Endothelial cell of umbilical vein (primary cell): Measurements from ENCODE around the gene LPP. TPM values are rescaled to one million over a fixed set of nuclear protein-coding genes. Genes with fewer than 3 reads are reported as not detected.

Source experiments
- BruUV-seq: library from RNA; stranded (reverse); fragments of 400-500 nt; replicated peaks from 2 replicates; lab custom pipeline; 2021; lab: Mats Ljungman, UMichigan
- CTCF ChIA-PET: fragments of 300-600, 350-600 bp; sonication (Branson Sonifier 250); formaldehyde crosslinking; loops from one replicate; lab custom pipeline; 2021; ENCODE audit warnings: antibody characterized with exemption, inconsistent platforms; lab: Charles Lee
- POLR2A ChIA-PET: fragments of 300-600, 350-600 bp; sonication (Branson Sonifier 250); formaldehyde crosslinking; loops from one replicate; lab custom pipeline; 2021; ENCODE audit warnings: antibody characterized with exemption, inconsistent platforms; lab: Charles Lee
- DNase-seq: peaks from one replicate; pipeline ENCODE4 v3.0.0-alpha.2; 2011; ENCODE audit warnings: low read depth, low spot score
- FAIRE-seq: peaks from 2 replicates; lab custom pipeline; 2011; peaks lifted over from hg19 to GRCh38; lab: Jason Lieb, UNC
- H2AFZ ChIP-seq: 2 replicates; pipeline ENCODE4 v1.6.0; 2012; ENCODE audit warnings: low read depth, low read length, control low read depth, inconsistent platforms
- H3K27ac ChIP-seq: 2 replicates; pipeline ENCODE4 v1.5.1; 2011; ENCODE audit warnings: low read depth, mild to moderate bottlenecking, control low read depth, low read length, moderate library complexity; ENCODE audit not compliant: insufficient read depth
- H3K27me3 ChIP-seq, 2 experiments: 2 replicates each; pipeline versions ENCODE4 v1.6.0 to v1.6.1; 2011; ENCODE audit warnings: low read length in 2 of 2, mixed read lengths in 1 of 2; ENCODE audit not compliant: control insufficient read depth in 2 of 2, insufficient read depth in 2 of 2
- H3K36me3 ChIP-seq, 2 experiments: 2 replicates in 1 of 2; 3 replicates in 1 of 2; pipeline ENCODE4 v1.5.1; 2011; ENCODE audit warnings: low read length in 2 of 2, mild to moderate bottlenecking in 1 of 2, moderate library complexity in 1 of 2; ENCODE audit not compliant: control insufficient read depth in 2 of 2, insufficient read depth in 2 of 2; ENCODE audit errors: extremely low read depth in 1 of 2
- H3K4me1 ChIP-seq: 3 replicates; pipeline ENCODE4 v1.5.1; 2011; ENCODE audit warnings: mild to moderate bottlenecking, low read length; ENCODE audit not compliant: control insufficient read depth, insufficient read depth; ENCODE audit errors: extremely low read depth
- H3K4me2 ChIP-seq: 2 replicates; pipeline ENCODE4 v1.6.1; 2011; ENCODE audit warnings: low read length, control low read depth, mixed read lengths; ENCODE audit not compliant: insufficient read depth
- H3K4me3 ChIP-seq, 3 experiments: fragments of 200-600 bp in 1 of 3; sonication (generic), shearing (Covaris generic) in 1 of 3; replicated peaks in 1 of 3; 2 replicates each; pipeline ENCODE4 v1.5.1; 2011 to 2016; ENCODE audit warnings: control low read depth in 3 of 3, low read length in 3 of 3, mild to moderate bottlenecking in 2 of 3, inconsistent platforms in 1 of 3, low read depth in 1 of 3, moderate library complexity in 1 of 3; ENCODE audit not compliant: insufficient read depth in 1 of 3
- H3K79me2 ChIP-seq: 2 replicates; pipeline ENCODE4 v1.6.0; 2012; ENCODE audit warnings: low read length, inconsistent platforms; ENCODE audit not compliant: control insufficient read depth, insufficient read depth
- H3K9ac ChIP-seq: replicated peaks from 2 replicates; pipeline ENCODE3; 2011; ENCODE audit warnings: low read length, control low read depth; ENCODE audit not compliant: insufficient read depth; ENCODE audit errors: extremely low read depth
- H3K9me1 ChIP-seq: replicated peaks from 3 replicates; pipeline ENCODE4 v1.6.0; 2011; ENCODE audit warnings: mild to moderate bottlenecking, low read length; ENCODE audit not compliant: control insufficient read depth, insufficient read depth; ENCODE audit errors: extremely low read depth
- H3K9me3 ChIP-seq: replicated peaks from 2 replicates; pipeline ENCODE4 v1.5.1; 2012; ENCODE audit warnings: low read length, inconsistent platforms; ENCODE audit not compliant: control insufficient read depth, insufficient read depth
- H4K20me1 ChIP-seq: replicated peaks from 2 replicates; pipeline ENCODE3; 2011; ENCODE audit warnings: mild to moderate bottlenecking, low read length; ENCODE audit not compliant: control insufficient read depth, insufficient read depth; ENCODE audit errors: extremely low read depth
- EZH2 ChIP-seq: IDR thresholded peaks from 2 replicates; pipeline ENCODE4 v1.6.1; 2012; ENCODE audit warnings: borderline replicate concordance, low read depth, mild to moderate bottlenecking, moderate library complexity, low read length, inconsistent platforms; ENCODE audit not compliant: severe bottlenecking
- FOS ChIP-seq: IDR thresholded peaks from 2 replicates; pipeline ENCODE4 v1.6.1; 2011; ENCODE audit warnings: mild to moderate bottlenecking, low read length, moderate library complexity, borderline replicate concordance; ENCODE audit not compliant: insufficient read depth
- GATA2 ChIP-seq: IDR thresholded peaks from 2 replicates; pipeline ENCODE4 v1.7.0; 2011; ENCODE audit warnings: low read depth, mild to moderate bottlenecking, moderate library complexity, mixed read lengths, low read length; ENCODE audit not compliant: insufficient read length, insufficient read depth
- JUN ChIP-seq: IDR thresholded peaks from 2 replicates; pipeline ENCODE4 v1.6.1; 2011; ENCODE audit warnings: borderline replicate concordance, low read depth; ENCODE audit not compliant: insufficient read length, insufficient read depth
- MYC ChIP-seq: IDR thresholded peaks from one replicate; pipeline ENCODE4 v1.6.1; 2011; ENCODE audit warnings: mild to moderate bottlenecking, low read depth, low read length
- POLR2A ChIP-seq: IDR thresholded peaks from 2 replicates; pipeline ENCODE4 v1.6.1; 2012; ENCODE audit warnings: low read depth, mild to moderate bottlenecking, control low read depth, low read length
- POLR2AphosphoS5 ChIP-seq: IDR thresholded peaks from 2 replicates; pipeline ENCODE4 v1.6.1; 2012; ENCODE audit warnings: low read depth, mild to moderate bottlenecking, control low read depth, low read length, moderate library complexity; ENCODE audit not compliant: insufficient read depth
- dilution Hi-C: fragments of 300-500 bp; cut with MboI; formaldehyde crosslinking; loops from one replicate; pipeline ENCODE4 v1.15.0; 2019; ENCODE audit warnings: low sequenced_read_pairs; ENCODE audit not compliant: extremely low pct_ligation_motif_present
- intact Hi-C: fragments of 100-400 bp; cut with micrococcal nuclease; formaldehyde crosslinking; loops from one replicate; pipeline ENCODE4 v1.10.0; 2022
- polyA plus RNA-seq, 4 experiments: library from polyadenylated mRNA; depleted of rRNA in 3 of 4; stranded (reverse) in 3 of 4; unstranded in 1 of 4; fragments of >200 nt; gene quantifications; 2 replicates each; pipeline versions ENCODE4 v1.2.1 to v1.2.3, GENCODE V29; 2011 to 2012; ENCODE audit warnings: missing spikeins in 1 of 4
- total RNA-seq: library from RNA; stranded (reverse); gene quantifications from 2 replicates; pipeline ENCODE4 v1.2.3, GENCODE V29; 2021
- TF ChIP-seq, protein P1 (sequence below): IDR thresholded peaks from 2 replicates; pipeline ENCODE4 v1.6.1; 2011; ENCODE audit not compliant: insufficient read depth, insufficient read length
- TF ChIP-seq, protein P2 (sequence below), 2 donors: IDR thresholded peaks; 1 replicate in 1 of 2; 2 replicates in 1 of 2; pipeline ENCODE4 v1.5.1; 2011; ENCODE audit warnings: low read length in 2 of 2, mild to moderate bottlenecking in 2 of 2, moderate library complexity in 2 of 2, control low read depth in 1 of 2, inconsistent platforms in 1 of 2, low read depth in 1 of 2; ENCODE audit not compliant: insufficient read depth in 1 of 2; ENCODE audit errors: extremely low read depth in 1 of 2

Gene LPP
- total and polyA plus RNA-seq, 2 donors (not counting 3 experiments of a cell fraction or from before 2014, with no cell fraction given), result 16.9 to 153 TPM

DNA sequence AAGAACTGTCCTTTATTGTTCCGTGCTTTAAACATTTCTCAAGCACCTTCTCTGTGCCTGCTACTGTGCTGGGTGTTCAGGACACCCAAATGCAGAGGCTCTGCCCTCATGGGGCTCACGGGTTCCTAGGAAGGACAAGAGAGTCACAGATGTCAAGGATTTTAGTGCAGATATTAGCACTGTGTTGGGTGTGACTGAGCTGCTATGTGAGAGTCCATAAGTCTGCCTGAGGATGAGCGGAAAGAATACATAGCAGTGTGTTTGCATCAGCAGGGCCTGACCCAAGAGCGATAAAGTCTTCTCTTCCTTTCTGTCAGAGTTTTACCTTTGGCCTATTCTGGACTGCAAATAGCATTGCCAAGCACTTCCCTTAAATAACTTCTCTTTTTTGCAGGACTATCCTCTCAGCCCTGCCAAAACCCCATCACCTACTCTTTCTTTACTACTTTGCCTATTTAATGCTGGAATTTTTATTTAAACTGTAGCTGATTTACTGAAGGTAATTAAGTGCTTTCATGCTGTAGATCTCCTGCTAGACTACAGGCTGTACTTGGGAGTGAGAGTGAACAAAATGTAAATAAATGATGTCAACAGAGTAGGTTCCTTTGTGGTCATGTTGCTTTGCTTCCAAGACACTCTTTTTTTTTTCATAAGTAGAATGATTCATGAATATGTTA lies 558.4 kb downstream of the LPP start:
- TF ChIP-seq JUN (no peak), FOS (peak; percentile 27)
- no TSS peak for BruUV-seq
- Histone ChIP-seq H3K9ac (no peak overlapping the region), H4K20me1 (no peaks in the 10 kb centered on the region), H3K27ac (no peak overlapping the region), H3K79me2 (no peaks in the 10 kb centered on the region), H3K4me2 (no peak overlapping the region), H3K4me3 (no peak overlapping the region), H3K9me3 (no peaks in the 10 kb centered on the region), H3K36me3 (no peaks in the 10 kb centered on the region), H3K27me3 (no peaks in the 10 kb centered on the region), H2AFZ (no peak overlapping the region), H3K9me1 (no peaks in the 10 kb centered on the region), H3K4me1 (peaks cover 10% of the 10 kb centered on the region)
- ChIA-PET POLR2A (no interaction called here), CTCF (interaction anchor here (1.3 kb wide), 1 partner anchor 17 kb away, joined by 3 read pairs; no protein-coding TSS in a partner anchor)
- intact Hi-C loops (no loop called here), dilution Hi-C loops (no loop called here)
- FAIRE-seq (no peak), DNase-seq (peak; percentile 64)

DNA sequence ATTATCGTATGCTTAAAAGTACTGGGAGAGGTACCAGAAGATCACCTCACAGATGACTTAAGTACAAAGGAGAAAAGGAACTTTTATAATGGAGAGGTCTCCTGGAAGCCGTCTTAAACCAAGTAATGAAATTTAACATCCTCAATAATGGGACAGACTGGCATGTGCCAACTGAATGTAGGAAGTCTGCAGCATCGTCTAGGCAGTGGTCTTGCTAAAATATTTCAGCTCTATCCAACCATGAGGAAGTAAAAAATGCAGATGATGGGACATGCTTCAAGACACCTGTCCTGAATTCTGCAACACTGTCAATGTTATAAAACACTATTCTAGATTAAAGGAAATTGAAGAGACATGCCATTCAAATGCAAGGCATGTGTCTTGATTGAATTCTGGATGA lies 559.0 kb downstream of the LPP start:
- no peak overlapping the region for H3K4me3 ChIP-seq
- H4K20me1 ChIP-seq, result no peaks in the 10 kb centered on the region
- H3K4me1 ChIP-seq, result peaks cover 4% of the 10 kb centered on the region
- DNase-seq, result no peak
- no peaks in the 10 kb centered on the region for H3K9me3 ChIP-seq
- no peaks in the 10 kb centered on the region for H3K79me2 ChIP-seq
- dilution Hi-C loops, result no loop called here
- H2AFZ ChIP-seq, result no peak overlapping the region
- no peaks in the 10 kb centered on the region for H3K36me3 ChIP-seq
- intact Hi-C loops, result no loop called here
- BruUV-seq, result no TSS peak
- FAIRE-seq, result no peak
- H3K4me2 ChIP-seq, result no peak overlapping the region
- H3K9me1 ChIP-seq, result no peaks in the 10 kb centered on the region
- H3K27me3 ChIP-seq, result no peaks in the 10 kb centered on the region
- POLR2A ChIA-PET, result no interaction called here
- no peak overlapping the region for H3K27ac ChIP-seq
- TF ChIP-seq, protein P1, sequence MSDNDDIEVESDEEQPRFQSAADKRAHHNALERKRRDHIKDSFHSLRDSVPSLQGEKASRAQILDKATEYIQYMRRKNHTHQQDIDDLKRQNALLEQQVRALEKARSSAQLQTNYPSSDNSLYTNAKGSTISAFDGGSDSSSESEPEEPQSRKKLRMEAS, result no peak
- TF ChIP-seq MYC (no peak), EZH2 (no peak), POLR2AphosphoS5 (no peak), GATA2 (no peak), FOS (no peak), JUN (no peak), POLR2A (no peak)
- TF ChIP-seq, protein P2, sequence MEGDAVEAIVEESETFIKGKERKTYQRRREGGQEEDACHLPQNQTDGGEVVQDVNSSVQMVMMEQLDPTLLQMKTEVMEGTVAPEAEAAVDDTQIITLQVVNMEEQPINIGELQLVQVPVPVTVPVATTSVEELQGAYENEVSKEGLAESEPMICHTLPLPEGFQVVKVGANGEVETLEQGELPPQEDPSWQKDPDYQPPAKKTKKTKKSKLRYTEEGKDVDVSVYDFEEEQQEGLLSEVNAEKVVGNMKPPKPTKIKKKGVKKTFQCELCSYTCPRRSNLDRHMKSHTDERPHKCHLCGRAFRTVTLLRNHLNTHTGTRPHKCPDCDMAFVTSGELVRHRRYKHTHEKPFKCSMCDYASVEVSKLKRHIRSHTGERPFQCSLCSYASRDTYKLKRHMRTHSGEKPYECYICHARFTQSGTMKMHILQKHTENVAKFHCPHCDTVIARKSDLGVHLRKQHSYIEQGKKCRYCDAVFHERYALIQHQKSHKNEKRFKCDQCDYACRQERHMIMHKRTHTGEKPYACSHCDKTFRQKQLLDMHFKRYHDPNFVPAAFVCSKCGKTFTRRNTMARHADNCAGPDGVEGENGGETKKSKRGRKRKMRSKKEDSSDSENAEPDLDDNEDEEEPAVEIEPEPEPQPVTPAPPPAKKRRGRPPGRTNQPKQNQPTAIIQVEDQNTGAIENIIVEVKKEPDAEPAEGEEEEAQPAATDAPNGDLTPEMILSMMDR (IDR thresholded peaks at IDR 0.05; ENCODE audit: extremely low read depth in 1 of 2, insufficient read depth in 1 of 2, low read depth in 1 of 2, low read length in 2 of 2), result no peak
- H3K9ac ChIP-seq, result no peak overlapping the region
- CTCF ChIA-PET, result interaction anchor here (0.9 to 1.3 kb wide), 2 partner anchors 18 to 242 kb away, joined by 3 to 5 read pairs; no protein-coding TSS in a partner anchor
